Neuronal stem cell (in vitro differentiated cells): Measurements from ENCODE around the gene ABRAXAS1.
A peak's percentile ranks its signal among the peaks of the same experiment; 100 is the strongest.

Experiments used
- DNase-seq: peaks from one replicate; pipeline ENCODE4 v3.0.0-alpha.2; 2013; ENCODE audit warnings: low spot score
- H2AFZ ChIP-seq: one replicate; pipeline ENCODE4 v1.6.1; 2013; ENCODE audit warnings: mild to moderate bottlenecking, low read length, inconsistent platforms
- H2AK5ac ChIP-seq: 2 replicates; pipeline ENCODE4 v1.6.1; 2013; ENCODE audit warnings: low read depth, mild to moderate bottlenecking, inconsistent platforms, low read length, moderate library complexity, mixed read lengths
- H2BK120ac ChIP-seq: 2 replicates; pipeline ENCODE4 v1.6.1; 2013; ENCODE audit warnings: low read depth, mild to moderate bottlenecking, inconsistent platforms, low read length, moderate library complexity, mixed read lengths
- H2BK12ac ChIP-seq: one replicate; pipeline ENCODE4 v1.6.1; 2013; ENCODE audit warnings: low read length, inconsistent platforms
- H2BK15ac ChIP-seq: 2 replicates; pipeline ENCODE4 v1.6.1; 2013; ENCODE audit warnings: mild to moderate bottlenecking, low read length, inconsistent platforms, mixed read lengths
- H2BK5ac ChIP-seq: one replicate; pipeline ENCODE4 v1.6.1; 2013; ENCODE audit warnings: inconsistent platforms, mild to moderate bottlenecking, low read length, moderate library complexity
- H3K14ac ChIP-seq: one replicate; pipeline ENCODE4 v1.6.1; 2013; ENCODE audit warnings: low read length, inconsistent platforms
- H3K18ac ChIP-seq: 2 replicates; pipeline ENCODE4 v1.6.1; 2013; ENCODE audit warnings: low read length, inconsistent platforms
- H3K23ac ChIP-seq: 2 replicates; pipeline ENCODE4 v1.6.1; 2013; ENCODE audit warnings: low read depth, mild to moderate bottlenecking, mixed read lengths, low read length, inconsistent platforms; ENCODE audit not compliant: poor library complexity
- H3K27ac ChIP-seq: replicated peaks from 3 replicates; pipeline ENCODE4 v1.5.1; 2013; ENCODE audit warnings: low read length, inconsistent platforms
- H3K27me3 ChIP-seq, 3 experiments: 2 replicates each; pipeline ENCODE4 v1.6.1; 2013; ENCODE audit warnings: low read length in 3 of 3, mild to moderate bottlenecking in 2 of 3, inconsistent platforms in 1 of 3, low read depth in 1 of 3, mixed read lengths in 1 of 3, moderate library complexity in 1 of 3; ENCODE audit not compliant: control insufficient read depth in 3 of 3, insufficient read depth in 3 of 3
- H3K36me3 ChIP-seq, 2 donors: replicated peaks in 1 of 2; 2 replicates each; pipeline ENCODE4 v1.6.1; 2013; ENCODE audit warnings: low read length in 2 of 2; ENCODE audit not compliant: control insufficient read depth in 2 of 2, insufficient read depth in 2 of 2
- H3K4ac ChIP-seq: 2 replicates; pipeline ENCODE4 v1.6.1; 2013; ENCODE audit warnings: inconsistent platforms, mild to moderate bottlenecking, low read length, moderate library complexity
- H3K4me1 ChIP-seq, 2 donors: 1 replicate in 1 of 2; 2 replicates in 1 of 2; pipeline ENCODE4 v1.6.1; 2013; ENCODE audit warnings: low read length in 2 of 2, low read depth in 1 of 2; ENCODE audit not compliant: control insufficient read depth in 2 of 2, insufficient read depth in 1 of 2
- H3K4me2 ChIP-seq: one replicate; pipeline ENCODE4 v1.6.1; 2013; ENCODE audit warnings: mild to moderate bottlenecking, low read length, inconsistent platforms; ENCODE audit not compliant: insufficient read depth, poor library complexity, severe bottlenecking
- H3K4me3 ChIP-seq, 2 donors: 2 replicates each; pipeline ENCODE4 v1.5.1; 2013; ENCODE audit warnings: low read length in 2 of 2, mild to moderate bottlenecking in 2 of 2, inconsistent platforms in 1 of 2, moderate library complexity in 1 of 2
- H3K79me1 ChIP-seq: one replicate; pipeline ENCODE4 v1.6.1; 2013; ENCODE audit warnings: low read depth, mild to moderate bottlenecking, inconsistent platforms, low read length, moderate library complexity
- H3K9ac ChIP-seq: one replicate; pipeline ENCODE4 v1.6.1; 2013; ENCODE audit warnings: mild to moderate bottlenecking, low read depth, low read length, inconsistent platforms; ENCODE audit not compliant: poor library complexity
- H3K9me3 ChIP-seq, 2 donors: replicated peaks in 1 of 2; 2 replicates each; pipeline versions ENCODE3 to v1.6.1; 2013; ENCODE audit warnings: low read length in 2 of 2, mild to moderate bottlenecking in 2 of 2, inconsistent platforms in 1 of 2, low read depth in 1 of 2, mixed read lengths in 1 of 2, moderate library complexity in 1 of 2; ENCODE audit not compliant: control insufficient read depth in 2 of 2, insufficient read depth in 1 of 2
- H4K8ac ChIP-seq: one replicate; pipeline ENCODE4 v1.6.1; 2013; ENCODE audit warnings: low read depth, mild to moderate bottlenecking, inconsistent platforms, low read length, moderate library complexity
- H4K91ac ChIP-seq: one replicate; pipeline ENCODE4 v1.6.1; 2013; ENCODE audit warnings: low read length, low read depth, mild to moderate bottlenecking, inconsistent platforms; ENCODE audit not compliant: poor library complexity
- WGBS, 2 donors: extraction: QIAGEN DNeasy Blood & Tissue Kit; methylation state at CpG; one replicate each; pipeline ENCODE4 v1.1.7; 2013; ENCODE audit warnings: missing lambda C conversion rate in 2 of 2, mixed read lengths in 1 of 2; ENCODE audit not compliant: insufficient read length in 2 of 2, insufficient replicate concordance in 1 of 2; ENCODE audit errors: extremely low coverage in 2 of 2; 5-methylcytosine and 5-hydroxymethylcytosine counted together

ABRAXAS1 gene

DNA sequence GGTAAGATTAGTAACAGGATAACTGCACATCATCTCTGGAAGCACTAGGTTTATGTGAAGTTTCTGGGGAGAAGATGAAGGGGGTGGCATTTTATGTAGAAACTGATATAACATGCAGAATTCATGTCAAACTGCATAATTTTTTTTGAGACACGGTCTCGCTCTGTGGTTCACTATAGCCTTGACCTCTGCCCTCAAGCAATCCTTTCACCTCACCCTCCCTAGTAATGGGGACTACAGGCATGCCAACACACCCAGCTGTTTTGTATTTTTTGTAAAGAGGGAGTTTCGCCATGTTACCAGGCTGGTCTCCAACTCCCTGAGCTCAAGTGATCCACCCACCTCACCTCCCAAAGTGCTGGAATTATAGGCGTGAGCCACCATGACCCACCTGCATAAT, 11.5 kb downstream of the ABRAXAS1 start:
- no peak overlapping the region for H3K18ac ChIP-seq
- no peaks in the 10 kb centered on the region for H3K9me3 ChIP-seq
- H3K9ac ChIP-seq, result no peak overlapping the region
- no peak overlapping the region for H2BK12ac ChIP-seq
- no peak overlapping the region for H2BK5ac ChIP-seq
- H3K79me1 ChIP-seq, result no peaks in the 10 kb centered on the region
- no peak overlapping the region for H3K4ac ChIP-seq
- no peak overlapping the region for H3K23ac ChIP-seq
- H2BK15ac ChIP-seq, result no peak overlapping the region
- H3K27me3 ChIP-seq, result no peaks in the 10 kb centered on the region
- H3K4me3 ChIP-seq, result no peak overlapping the region
- H3K4me1 ChIP-seq, result no peaks in the 10 kb centered on the region
- H4K8ac ChIP-seq, result no peak overlapping the region
- H3K4me2 ChIP-seq, result no peak overlapping the region
- H3K27ac ChIP-seq, result no peak overlapping the region
- no peak for DNase-seq
- WGBS, 2 donors, result no CpG with 5 or more reads among the region's 4 CpGs
- H2AFZ ChIP-seq, result no peak overlapping the region
- no peak overlapping the region for H2BK120ac ChIP-seq
- no peak overlapping the region for H2AK5ac ChIP-seq
- no peak overlapping the region for H4K91ac ChIP-seq
- no peak overlapping the region for H3K14ac ChIP-seq
- H3K36me3 ChIP-seq, result peaks cover 1 to 57% of the 10 kb centered on the region in 2 donors

DNA sequence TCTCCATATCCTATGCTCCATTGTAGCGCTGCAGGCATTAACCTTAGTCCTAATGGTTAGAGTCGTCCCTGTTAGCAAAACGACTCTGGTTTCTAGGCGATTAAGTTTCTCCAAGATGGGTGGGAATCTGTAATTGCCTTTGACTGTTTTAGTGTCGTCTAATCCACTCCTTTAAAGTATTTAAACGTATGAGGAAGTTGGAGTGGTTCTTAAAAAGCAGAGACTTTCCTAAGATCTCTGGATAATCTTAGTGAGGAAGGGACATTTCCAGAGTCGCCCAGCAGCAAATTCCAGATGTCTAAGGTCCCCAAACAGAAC, 28.8 kb downstream of the ABRAXAS1 start:
- Histone ChIP-seq H3K79me1 (peaks cover 2% of the 10 kb centered on the region), H3K9ac (peak overlapping the region; percentile 71), H2BK15ac (no peak overlapping the region), H2BK120ac (no peak overlapping the region), H3K36me3 (peaks cover 7 to 63% of the 10 kb centered on the region in 2 donors), H3K9me3 (no peaks in the 10 kb centered on the region), H2AK5ac (no peak overlapping the region), H2BK5ac (no peak overlapping the region), H3K27me3 (no peaks in the 10 kb centered on the region), H3K14ac (no peak overlapping the region), H2BK12ac (no peak overlapping the region), H4K91ac (no peak overlapping the region), H3K27ac (peak overlapping the region; percentile 28), H3K4me2 (peak overlapping the region; percentile 24), H3K4me1 (peaks cover 2 to 7% of the 10 kb centered on the region in 2 donors), H2AFZ (peak overlapping the region; percentile 90), H3K4ac (no peak overlapping the region), H3K23ac (peak overlapping the region; percentile 16), H4K8ac (no peak overlapping the region), H3K18ac (no peak overlapping the region), H3K4me3 (peak overlapping the region; percentile 82 to 92)
- WGBS, 2 donors, result no CpG with 5 or more reads among the region's 7 CpGs
- DNase-seq, result no peak

DNA sequence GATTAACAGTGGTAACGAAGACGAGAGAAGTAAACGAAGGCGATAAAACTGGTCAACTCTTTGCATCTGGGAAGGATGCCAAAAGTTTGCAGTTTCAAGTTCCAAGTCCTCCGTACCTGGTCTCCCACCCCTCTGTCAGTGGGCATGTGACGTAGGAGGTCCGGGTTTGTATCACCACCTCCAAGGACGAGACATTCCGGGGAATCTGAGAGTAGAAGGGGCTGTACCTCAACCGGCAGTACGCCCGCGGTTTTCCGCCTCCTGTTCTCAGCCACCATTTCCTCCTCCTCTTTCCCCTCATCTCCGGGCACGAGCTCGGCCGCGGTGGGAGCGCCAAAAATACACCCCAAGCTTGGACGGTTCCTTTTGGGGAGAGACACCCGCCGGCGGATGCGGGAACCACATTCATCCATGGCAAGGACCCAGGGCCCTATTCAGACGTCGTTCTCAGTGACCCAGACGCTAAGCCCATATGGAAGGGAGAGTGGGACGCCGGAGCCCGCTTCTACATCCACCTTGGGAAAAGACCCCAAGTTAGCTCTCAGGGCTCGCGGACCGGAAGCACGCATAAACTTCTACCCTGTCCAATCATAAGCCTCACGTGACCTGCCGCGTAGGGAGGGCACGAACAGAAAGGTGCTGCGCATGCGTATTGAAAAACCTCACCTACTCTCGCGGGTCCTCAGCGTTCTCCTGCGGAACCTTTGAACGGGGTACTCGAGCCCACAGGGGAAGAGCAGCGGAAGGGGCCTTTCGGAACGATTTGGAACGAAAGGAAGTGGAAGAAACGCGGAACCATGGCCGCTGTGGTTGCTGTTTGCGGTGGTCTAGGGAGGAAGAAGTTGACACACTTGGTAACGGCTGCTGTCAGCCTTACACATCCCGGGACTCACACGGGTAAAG, 29.4 kb downstream of the ABRAXAS1 start, which contains the start of the genes HELQ and MRPS18C:
HELQ (minus strand) TSS at position 543 of the 903 bp plus-strand sequence; CDS start at position 413, 130 bp downstream.
MRPS18C (plus strand) TSS at position 778 of the 903 bp plus-strand sequence; CDS start at position 798, 20 bp downstream.
- H4K91ac ChIP-seq, result no peak within 1 kb of the TSS
- DNase-seq, result peak; percentile 94
- H3K4me1 ChIP-seq, result peaks cover 2 to 7% of the 10 kb centered on the region in 2 donors
- H3K27ac ChIP-seq, result peak within 1 kb of the TSS; percentile 73
- peak within 1 kb of the TSS; percentile 91 for H3K9ac ChIP-seq
- peak within 1 kb of the TSS; percentile 92 for H3K18ac ChIP-seq
- peak within 1 kb of the TSS; percentile 82 to 92 for H3K4me3 ChIP-seq
- H3K4me2 ChIP-seq, result peak within 1 kb of the TSS; percentile 70
- H2BK5ac ChIP-seq, result no peak within 1 kb of the TSS
- H3K79me1 ChIP-seq, result peaks cover 2% of the 10 kb centered on the region
- H3K36me3 ChIP-seq, result peaks cover 7 to 63% of the 10 kb centered on the region in 2 donors
- no peak within 1 kb of the TSS for H3K14ac ChIP-seq
- no peak within 1 kb of the TSS for H2BK15ac ChIP-seq
- H2BK120ac ChIP-seq, result no peak within 1 kb of the TSS
- WGBS, 2 donors, result no CpG with 5 or more reads among the region's 58 CpGs
- H3K4ac ChIP-seq, result no peak within 1 kb of the TSS
- H2AK5ac ChIP-seq, result no peak within 1 kb of the TSS
- H2BK12ac ChIP-seq, result no peak within 1 kb of the TSS
- no peak within 1 kb of the TSS for H4K8ac ChIP-seq
- no peaks in the 10 kb centered on the region for H3K9me3 ChIP-seq
- H2AFZ ChIP-seq, result peak within 1 kb of the TSS; percentile 90
- peak within 1 kb of the TSS; percentile 16 for H3K23ac ChIP-seq
- no peaks in the 10 kb centered on the region for H3K27me3 ChIP-seq

DNA sequence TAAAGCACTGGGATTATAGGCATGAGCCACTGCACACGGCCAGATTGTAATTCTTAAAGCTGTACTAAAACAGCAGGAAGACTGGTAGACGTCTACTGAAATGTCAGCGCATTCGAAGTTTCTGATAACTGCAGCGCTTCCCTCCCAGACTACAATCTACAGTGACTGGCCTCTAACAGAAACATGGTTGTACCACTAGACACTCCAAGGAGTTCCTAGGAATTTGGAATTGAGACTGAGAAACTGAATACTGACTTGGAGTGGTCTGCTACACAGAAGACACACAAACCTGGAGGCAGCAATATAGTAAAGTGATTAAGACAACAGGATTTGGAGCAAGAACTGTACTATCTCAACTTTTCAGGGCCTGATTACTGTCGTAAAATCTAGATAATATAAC, 30.2 kb downstream of the ABRAXAS1 start:
- Histone ChIP-seq H3K23ac (no peak overlapping the region), H2AK5ac (no peak overlapping the region), H3K4me1 (peaks cover 2 to 7% of the 10 kb centered on the region in 2 donors), H2BK5ac (no peak overlapping the region), H3K14ac (no peak overlapping the region), H2BK12ac (no peak overlapping the region), H3K9me3 (no peaks in the 10 kb centered on the region), H3K4me3 (peak overlapping the region in 1 of 2 donors; percentile 82), H3K36me3 (peaks cover 4 to 56% of the 10 kb centered on the region in 2 donors), H3K18ac (no peak overlapping the region), H3K27ac (no peak overlapping the region), H4K8ac (no peak overlapping the region), H3K27me3 (no peaks in the 10 kb centered on the region), H4K91ac (no peak overlapping the region), H2BK120ac (no peak overlapping the region), H3K4ac (no peak overlapping the region), H3K9ac (no peak overlapping the region), H3K79me1 (peaks cover 2% of the 10 kb centered on the region), H3K4me2 (peak overlapping the region; percentile 70), H2BK15ac (no peak overlapping the region), H2AFZ (no peak overlapping the region)
- no CpG with 5 or more reads among the region's 6 CpGs for WGBS, 2 donors
- no peak for DNase-seq
